T-cell (primary cell): ENCODE results near the gene ADAMTS19. TPM values are rescaled to one million over a fixed set of nuclear protein-coding genes. Genes with fewer than 3 reads are reported as not detected.
"Not testable (repeated sequence)": the region's sequence is repeated elsewhere in the genome, so short reads cannot be mapped to it uniquely, and the experiment has no call there.

Source experiments
- ATAC-seq, 4 experiments: fragments of 200-7000 bp in 3 of 4; fragments of 150-1000 bp in 1 of 4; cut with Tn5 transposase; replicated peaks in 1 of 4; 1 replicate in 3 of 4; 2 replicates in 1 of 4; pipeline ENCODE4 v1.10.0; 2021; ENCODE audit warnings: moderate library complexity in 3 of 4, mild to moderate bottlenecking in 2 of 4, moderate number of reproducible peaks in 1 of 4
- CTCF ChIA-PET, 2 donors: fragments of 300-600 bp; sonication (Branson Sonifier 250); formaldehyde crosslinking; loops; one replicate each; lab custom pipeline; 2022; ENCODE audit warnings: antibody characterized with exemption in 2 of 2; lab: Charles Lee
- POLR2A ChIA-PET, 2 donors: fragments of 300-600 bp; sonication (Branson Sonifier 250); formaldehyde crosslinking; loops; one replicate each; lab custom pipeline; 2022; ENCODE audit warnings: antibody characterized with exemption in 2 of 2; lab: Charles Lee
- DNase-seq, 35 experiments: peaks; one replicate each; pipeline versions ENCODE4 v3.0.0 to v3.0.0-alpha.2; 2013 to 2023
- H3K27ac ChIP-seq: one replicate; pipeline ENCODE4 v1.5.1; 2013; ENCODE audit warnings: low read length
- H3K27me3 ChIP-seq, 2 experiments: replicated peaks in 1 of 2; 1 replicate in 1 of 2; 2 replicates in 1 of 2; pipeline versions ENCODE4 v1.6.1 to v1.7.0; 2013; ENCODE audit warnings: low read length in 1 of 2, mixed read lengths in 1 of 2; ENCODE audit not compliant: control insufficient read depth in 2 of 2, insufficient read depth in 2 of 2; ENCODE audit errors: extremely low read depth in 1 of 2
- H3K36me3 ChIP-seq, 2 donors: 1 replicate in 1 of 2; 2 replicates in 1 of 2; pipeline versions ENCODE4 v1.6.1 to v1.7.0; 2013; ENCODE audit warnings: low read length in 1 of 2; ENCODE audit not compliant: control insufficient read depth in 2 of 2, insufficient read depth in 1 of 2; ENCODE audit errors: extremely low read depth in 1 of 2
- H3K4me1 ChIP-seq, 2 experiments: 1 replicate in 1 of 2; 2 replicates in 1 of 2; pipeline versions ENCODE4 v1.6.1 to v1.7.0; 2013; ENCODE audit warnings: low read length in 2 of 2, mixed read lengths in 1 of 2; ENCODE audit not compliant: insufficient read depth in 2 of 2, control insufficient read depth in 1 of 2; ENCODE audit errors: extremely low read depth in 1 of 2
- H3K4me3 ChIP-seq, 2 donors: 1 replicate in 1 of 2; 2 replicates in 1 of 2; pipeline versions ENCODE4 v1.5.1 to v1.7.0; 2013; ENCODE audit warnings: mild to moderate bottlenecking in 2 of 2, low read length in 1 of 2, moderate library complexity in 1 of 2; ENCODE audit not compliant: control insufficient read depth in 1 of 2; ENCODE audit errors: extremely low read depth in 1 of 2
- H3K9me3 ChIP-seq: 2 replicates; pipeline ENCODE4 v1.7.0; 2013
- H3K27ac Mint-ChIP-seq, 2 donors: one replicate each; pipeline ENCODE4 v1.8.0; 2020 to 2021; ENCODE audit warnings: mild to moderate bottlenecking in 2 of 2, mixed read lengths in 2 of 2
- H3K27me3 Mint-ChIP-seq, 2 donors: one replicate each; pipeline ENCODE4 v1.8.0; 2021 to 2022; ENCODE audit warnings: mixed read lengths in 2 of 2
- H3K36me3 Mint-ChIP-seq: one replicate; pipeline ENCODE4 v1.8.0; 2021; ENCODE audit warnings: mixed read lengths
- H3K4me1 Mint-ChIP-seq, 3 donors: one replicate each; pipeline ENCODE4 v1.8.0; 2020 to 2022; ENCODE audit warnings: mixed read lengths in 3 of 3, mild to moderate bottlenecking in 1 of 3
- H3K4me3 Mint-ChIP-seq, 3 donors: one replicate each; pipeline ENCODE4 v1.8.0; 2020 to 2022; ENCODE audit warnings: mild to moderate bottlenecking in 3 of 3, mixed read lengths in 3 of 3, moderate library complexity in 3 of 3
- H3K9me3 Mint-ChIP-seq, 3 donors: one replicate each; pipeline ENCODE4 v1.8.0; 2020 to 2022; ENCODE audit warnings: mixed read lengths in 3 of 3
- WGBS: methylation state at CpG from one replicate; pipeline ENCODE4 v1.1.5; 2013; ENCODE audit warnings: missing lambda C conversion rate; ENCODE audit not compliant: insufficient coverage; 5-methylcytosine and 5-hydroxymethylcytosine counted together
- total RNA-seq, 35 experiments: library from RNA in 6 of 35; stranded (reverse) in 6 of 35; fragments of 120-200 nt in 1 of 35; gene quantifications; one replicate each; pipeline versions ENCODE4 v1.2.1 to v1.2.4 and lab custom pipeline; 2013 to 2026

ADAMTS19 gene
- total RNA-seq, 5 donors from 2014 or later (not counting 1 experiment from before 2014, with no cell fraction given), result 0.13 to 0.18 TPM; not detected in 3

GRCh38 chr5:129425031-129425430 lies 35.1 kb upstream of the ADAMTS19 start:
- H3K27ac Mint-ChIP-seq, result no peak overlapping the region
- no peaks in the 10 kb centered on the region for H3K27me3 Mint-ChIP-seq
- H3K4me1 ChIP-seq, result no peaks in the 10 kb centered on the region
- ATAC-seq (no peak), DNase-seq (no peak)
- peaks cover 5 to 8% (median 5%) of the 10 kb centered on the region in 3 donors for H3K9me3 Mint-ChIP-seq
- ChIA-PET CTCF (no interaction called here), POLR2A (no interaction called here)
- H3K4me3 ChIP-seq, result no peak overlapping the region
- no peaks in the 10 kb centered on the region for H3K4me1 Mint-ChIP-seq
- H3K36me3 Mint-ChIP-seq, result no peaks in the 10 kb centered on the region
- H3K4me3 Mint-ChIP-seq, result no peak overlapping the region
- no peaks in the 10 kb centered on the region for H3K27me3 ChIP-seq
- no peaks in the 10 kb centered on the region for H3K9me3 ChIP-seq
- H3K27ac ChIP-seq, result no peak overlapping the region
- H3K36me3 ChIP-seq, result no peaks in the 10 kb centered on the region

GRCh38 chr5:129426071-129426470 lies 34.0 kb upstream of the ADAMTS19 start:
- ATAC-seq (no peak), DNase-seq (no peak)
- Mint-ChIP-seq H3K4me3 (no peak overlapping the region), H3K36me3 (no peaks in the 10 kb centered on the region), H3K4me1 (no peaks in the 10 kb centered on the region), H3K27me3 (no peaks in the 10 kb centered on the region), H3K9me3 (peaks cover 6 to 9% (median 6%) of the 10 kb centered on the region in 3 donors), H3K27ac (no peak overlapping the region)
- WGBS, result 100% methylated on average over 1 of the region's 1 CpG
- H3K27ac ChIP-seq, result no peak overlapping the region
- no peaks in the 10 kb centered on the region for H3K36me3 ChIP-seq
- H3K4me3 ChIP-seq, result no peak overlapping the region
- H3K9me3 ChIP-seq, result no peaks in the 10 kb centered on the region
- no peaks in the 10 kb centered on the region for H3K4me1 ChIP-seq
- ChIA-PET CTCF (no interaction called here), POLR2A (interaction anchor here in 1 of 2 donors (0.6 kb wide), 1 partner anchor 18 kb away, joined by 3 read pairs; no protein-coding TSS in a partner anchor)
- H3K27me3 ChIP-seq, result no peaks in the 10 kb centered on the region

GRCh38 chr5:129428636-129429035 lies 31.5 kb upstream of the ADAMTS19 start:
- no CpG with 5 or more reads among the region's 5 CpGs for WGBS
- not testable (repeated sequence) for H3K27ac Mint-ChIP-seq

GRCh38 chr5:129431406-129431805 lies 28.7 kb upstream of the ADAMTS19 start:
- H3K36me3 Mint-ChIP-seq, result no peaks in the 10 kb centered on the region
- no peaks in the 10 kb centered on the region for H3K9me3 ChIP-seq
- H3K9me3 Mint-ChIP-seq, result peaks cover 5 to 14% (median 6%) of the 10 kb centered on the region in 3 donors
- H3K27ac ChIP-seq, result no peak overlapping the region
- no peaks in the 10 kb centered on the region for H3K4me1 ChIP-seq
- POLR2A ChIA-PET, result no interaction called here
- ATAC-seq, result no peak
- no peak overlapping the region for H3K27ac Mint-ChIP-seq
- H3K4me3 Mint-ChIP-seq, result no peak overlapping the region
- no peaks in the 10 kb centered on the region for H3K27me3 ChIP-seq
- no peak overlapping the region for H3K4me3 ChIP-seq
- DNase-seq, result no peak
- no peaks in the 10 kb centered on the region for H3K4me1 Mint-ChIP-seq
- CTCF ChIA-PET, result no interaction called here
- no peaks in the 10 kb centered on the region for H3K27me3 Mint-ChIP-seq
- no peaks in the 10 kb centered on the region for H3K36me3 ChIP-seq

More at GRCh38 chr5:129428636-129429035, 31.5 kb upstream of the ADAMTS19 start:
- DNase-seq, H3K4me3 ChIP-seq, H3K27me3 Mint-ChIP-seq, POLR2A ChIA-PET, H3K9me3 ChIP-seq, H3K27me3 ChIP-seq, H3K4me1 ChIP-seq, H3K4me1 Mint-ChIP-seq, ATAC-seq, CTCF ChIA-PET, H3K36me3 Mint-ChIP-seq, H3K4me3 Mint-ChIP-seq, H3K36me3 ChIP-seq, H3K27ac ChIP-seq: not testable (repeated sequence)
- H3K9me3 Mint-ChIP-seq, result peaks cover 6 to 14% (median 9%) of the 10 kb centered on the region in 3 donors

- H3K36me3 ChIP-seq, result no peaks in the 10 kb centered on the region
- no peaks in the 10 kb centered on the region for H3K27me3 Mint-ChIP-seq
- H3K4me3 Mint-ChIP-seq, result no peak overlapping the region
- POLR2A ChIA-PET, result no interaction called here
- no peaks in the 10 kb centered on the region for H3K4me1 ChIP-seq
- DNase-seq, result no peak
- H3K9me3 Mint-ChIP-seq, result peaks cover 0 to 4% (median 2%) of the 10 kb centered on the region in 3 donors
- ATAC-seq, result no peak
- no peaks in the 10 kb centered on the region for H3K4me1 Mint-ChIP-seq
- H3K27me3 ChIP-seq, result no peaks in the 10 kb centered on the region
- H3K9me3 ChIP-seq, result no peaks in the 10 kb centered on the region
- H3K4me3 ChIP-seq, result no peak overlapping the region
- no peak overlapping the region for H3K27ac ChIP-seq
- no peak overlapping the region for H3K27ac Mint-ChIP-seq
- H3K36me3 Mint-ChIP-seq, result no peaks in the 10 kb centered on the region
- CTCF ChIA-PET, result no interaction called here
- 86% methylated on average over 1 of the region's 3 CpGs for WGBS
Observed at GRCh38 chr5:129438322-129438721, 21.8 kb upstream of the ADAMTS19 start.

- H3K4me3 Mint-ChIP-seq, result no peak overlapping the region
- H3K9me3 Mint-ChIP-seq, result peaks cover 0 to 4% (median 0%) of the 10 kb centered on the region in 3 donors
- Histone ChIP-seq H3K4me1 (no peaks in the 10 kb centered on the region), H3K9me3 (no peaks in the 10 kb centered on the region), H3K4me3 (no peak overlapping the region), H3K27me3 (no peaks in the 10 kb centered on the region), H3K36me3 (no peaks in the 10 kb centered on the region), H3K27ac (no peak overlapping the region)
- no peaks in the 10 kb centered on the region for H3K4me1 Mint-ChIP-seq
- POLR2A ChIA-PET, result no interaction called here
- CTCF ChIA-PET, result no interaction called here
- DNase-seq (no peak), ATAC-seq (no peak)
- H3K27ac Mint-ChIP-seq, result no peak overlapping the region
- H3K27me3 Mint-ChIP-seq, result no peaks in the 10 kb centered on the region
- WGBS, result 78% methylated on average over 6 of the region's 6 CpGs
- H3K36me3 Mint-ChIP-seq, result no peaks in the 10 kb centered on the region
Observed at GRCh38 chr5:129440424-129440823, 19.7 kb upstream of the ADAMTS19 start.

- H3K4me1 Mint-ChIP-seq, result no peaks in the 10 kb centered on the region
- H3K4me1 ChIP-seq, result no peaks in the 10 kb centered on the region
- no peaks in the 10 kb centered on the region for H3K9me3 ChIP-seq
- DNase-seq (no peak), ATAC-seq (no peak)
- no peaks in the 10 kb centered on the region for H3K36me3 Mint-ChIP-seq
- H3K27me3 ChIP-seq, result no peaks in the 10 kb centered on the region
- no peak overlapping the region for H3K4me3 ChIP-seq
- ChIA-PET POLR2A (no interaction called here), CTCF (no interaction called here)
- no CpG with 5 or more reads among the region's 1 CpG for WGBS
- H3K9me3 Mint-ChIP-seq, result peaks cover 0 to 4% (median 0%) of the 10 kb centered on the region in 3 donors
- H3K4me3 Mint-ChIP-seq, result no peak overlapping the region
- H3K27me3 Mint-ChIP-seq, result no peaks in the 10 kb centered on the region
- H3K27ac ChIP-seq, result no peak overlapping the region
- no peaks in the 10 kb centered on the region for H3K36me3 ChIP-seq
- no peak overlapping the region for H3K27ac Mint-ChIP-seq
Observed at GRCh38 chr5:129441096-129441495, 19.0 kb upstream of the ADAMTS19 start.
